Glomerular endothelial cell (primary cell): ENCODE measurements around the gene FADD. TPM values are rescaled to one million over a fixed set of nuclear protein-coding genes. Genes with fewer than 3 reads are reported as not detected.

Experiments used
- DNase-seq: peaks from one replicate; pipeline ENCODE4 v3.0.0-alpha.2; 2011; ENCODE audit warnings: low read depth, low spot score; ENCODE audit errors: extremely low read depth
- total RNA-seq: library from RNA; depleted of rRNA; stranded (reverse); fragments of >200 nt; gene quantifications from 2 replicates; pipeline ENCODE4 v1.2.3, GENCODE V29; 2015

Gene FADD, protein sequence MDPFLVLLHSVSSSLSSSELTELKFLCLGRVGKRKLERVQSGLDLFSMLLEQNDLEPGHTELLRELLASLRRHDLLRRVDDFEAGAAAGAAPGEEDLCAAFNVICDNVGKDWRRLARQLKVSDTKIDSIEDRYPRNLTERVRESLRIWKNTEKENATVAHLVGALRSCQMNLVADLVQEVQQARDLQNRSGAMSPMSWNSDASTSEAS
- 38.7 and 38.8 TPM in 2 replicates for total RNA-seq

DNA sequence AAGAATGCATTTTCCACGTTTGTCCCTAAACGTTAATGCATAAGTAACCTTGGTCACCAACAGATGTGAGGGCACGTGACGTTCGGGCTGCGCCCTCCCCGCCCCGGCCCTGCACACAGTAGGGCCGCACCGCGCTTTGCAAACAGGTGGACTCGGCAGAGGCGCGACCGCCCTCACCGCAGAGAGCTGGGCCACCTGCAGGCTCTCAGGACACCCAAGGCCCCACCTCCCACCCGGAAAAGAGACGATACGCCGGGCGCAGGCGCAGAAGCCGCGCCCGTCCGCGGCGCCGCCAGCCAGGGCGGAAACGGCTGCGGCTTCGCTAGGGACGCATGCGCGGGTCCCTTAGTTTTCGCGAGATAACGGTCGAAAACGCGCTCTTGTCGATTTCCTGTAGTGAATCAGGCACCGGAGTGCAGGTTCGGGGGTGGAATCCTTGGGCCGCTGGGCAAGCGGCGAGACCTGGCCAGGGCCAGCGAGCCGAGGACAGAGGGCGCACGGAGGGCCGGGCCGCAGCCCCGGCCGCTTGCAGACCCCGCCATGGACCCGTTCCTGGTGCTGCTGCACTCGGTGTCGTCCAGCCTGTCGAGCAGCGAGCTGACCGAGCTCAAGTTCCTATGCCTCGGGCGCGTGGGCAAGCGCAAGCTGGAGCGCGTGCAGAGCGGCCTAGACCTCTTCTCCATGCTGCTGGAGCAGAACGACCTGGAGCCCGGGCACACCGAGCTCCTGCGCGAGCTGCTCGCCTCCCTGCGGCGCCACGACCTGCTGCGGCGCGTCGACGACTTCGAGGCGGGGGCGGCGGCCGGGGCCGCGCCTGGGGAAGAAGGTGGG lies at the start of gene FADD:
Gene FADD, plus strand, starts transcription at position 377 of the 831 bp plus-strand sequence. Its CDS starts 164 bp downstream, at position 541.
- peak; percentile 78 for DNase-seq

DNA sequence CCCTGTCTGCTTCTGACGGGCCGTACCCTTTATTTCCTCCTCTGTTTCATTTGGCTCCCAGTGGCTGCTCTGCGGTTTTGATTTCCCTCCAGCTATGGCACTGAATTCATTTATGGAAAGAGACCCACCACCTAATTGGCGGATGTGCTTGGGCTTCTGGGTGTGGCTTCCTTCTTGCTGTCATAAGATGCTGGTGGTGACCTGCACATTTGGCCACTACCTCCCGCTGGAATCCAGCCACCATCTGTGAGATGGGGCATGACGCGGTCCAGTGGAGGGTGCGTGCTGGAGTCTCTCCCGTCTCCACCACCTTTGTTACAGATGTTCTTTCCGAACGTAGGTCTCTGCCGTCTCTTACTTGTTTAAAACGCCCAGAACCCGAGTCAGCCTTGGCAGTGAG lies 47.7 kb upstream of the FADD start:
- no peak for DNase-seq

DNA sequence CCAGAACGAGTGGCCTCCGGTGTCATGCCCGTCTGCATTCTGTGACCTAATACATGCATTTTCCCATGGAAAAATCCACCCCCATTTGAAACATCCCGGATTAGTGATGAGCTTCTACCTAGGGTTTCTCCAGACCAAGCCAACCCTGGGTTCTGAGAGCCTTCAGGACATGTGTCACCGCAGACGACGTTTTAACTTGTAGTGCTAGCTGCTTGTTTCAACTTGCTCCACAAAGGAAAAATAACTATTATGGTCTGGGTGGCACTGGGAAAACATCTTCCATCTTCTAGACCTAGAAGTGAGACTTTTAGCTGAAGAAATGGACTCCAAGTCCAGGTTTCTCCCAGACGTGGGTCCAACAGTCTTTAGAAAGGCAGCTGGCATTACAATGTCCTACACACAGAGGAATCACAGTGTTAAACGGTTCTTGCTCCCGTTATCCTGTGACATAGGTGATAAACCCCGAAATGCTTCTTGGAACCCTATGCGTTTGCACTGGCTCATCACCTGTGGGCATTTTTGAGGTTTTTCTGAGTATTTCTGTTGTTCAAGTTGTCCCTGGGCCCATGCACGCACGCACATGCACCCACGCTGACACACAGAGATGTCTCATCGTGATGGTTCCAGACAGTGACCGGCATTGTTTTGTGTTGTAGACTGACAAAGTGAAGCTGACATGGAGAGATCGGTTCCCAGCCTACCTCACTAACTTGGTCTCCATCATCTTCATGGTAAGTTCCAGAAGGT lies 46.6 kb upstream of the FADD start:
- no peak for DNase-seq

DNA sequence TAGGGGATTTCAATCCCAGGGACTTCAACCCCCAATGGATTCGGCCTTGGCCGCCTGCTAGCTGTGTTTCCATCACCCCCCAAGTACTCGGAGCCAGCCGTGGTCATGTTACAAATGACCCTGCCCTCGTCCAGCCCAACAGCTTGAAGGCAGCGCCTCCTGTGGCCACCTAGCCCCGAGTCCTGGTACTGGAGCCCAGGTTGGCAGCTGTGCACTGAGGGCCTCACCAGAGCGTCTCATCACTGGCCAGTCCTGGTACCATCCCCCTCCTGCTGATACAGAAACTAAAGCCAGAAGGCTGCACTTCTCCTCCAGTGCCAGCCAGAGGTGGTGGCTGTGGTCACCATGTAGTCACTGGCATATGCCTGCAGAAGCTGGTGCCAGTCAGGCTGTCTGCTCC lies 44.9 kb upstream of the FADD start:
- no peak for DNase-seq

DNA sequence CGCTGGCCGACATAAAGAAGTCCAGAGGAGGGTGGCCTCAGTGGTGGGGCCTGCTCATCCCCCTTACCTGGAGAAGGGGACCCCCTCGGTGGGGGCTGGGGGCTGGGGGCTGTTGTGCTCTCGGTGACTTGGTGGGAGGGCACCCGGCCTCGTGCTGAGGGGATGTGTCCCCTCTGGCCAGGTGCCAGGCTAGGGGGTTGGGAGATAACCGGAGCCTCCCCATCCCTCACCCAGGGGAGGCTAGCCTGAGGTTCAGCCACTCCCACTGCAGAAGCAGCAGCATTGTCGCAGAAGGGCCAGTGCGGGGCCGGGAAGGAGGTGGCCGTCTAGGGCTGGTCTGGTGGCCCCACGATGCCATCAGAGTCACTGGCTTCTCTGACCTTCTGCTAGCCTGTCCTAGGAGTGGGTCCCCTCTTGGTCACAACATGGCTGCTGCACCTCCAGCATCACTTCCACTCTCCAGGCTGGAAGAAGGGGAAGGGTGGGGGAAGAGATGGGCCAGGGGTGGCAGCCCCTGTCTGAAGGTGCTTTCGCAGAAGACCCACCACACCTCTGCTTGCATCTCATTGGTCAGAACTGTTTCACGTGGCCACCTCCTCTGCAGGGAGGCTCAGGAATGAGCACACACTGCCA lies 44.2 kb upstream of the FADD start:
- no peak for DNase-seq

DNA sequence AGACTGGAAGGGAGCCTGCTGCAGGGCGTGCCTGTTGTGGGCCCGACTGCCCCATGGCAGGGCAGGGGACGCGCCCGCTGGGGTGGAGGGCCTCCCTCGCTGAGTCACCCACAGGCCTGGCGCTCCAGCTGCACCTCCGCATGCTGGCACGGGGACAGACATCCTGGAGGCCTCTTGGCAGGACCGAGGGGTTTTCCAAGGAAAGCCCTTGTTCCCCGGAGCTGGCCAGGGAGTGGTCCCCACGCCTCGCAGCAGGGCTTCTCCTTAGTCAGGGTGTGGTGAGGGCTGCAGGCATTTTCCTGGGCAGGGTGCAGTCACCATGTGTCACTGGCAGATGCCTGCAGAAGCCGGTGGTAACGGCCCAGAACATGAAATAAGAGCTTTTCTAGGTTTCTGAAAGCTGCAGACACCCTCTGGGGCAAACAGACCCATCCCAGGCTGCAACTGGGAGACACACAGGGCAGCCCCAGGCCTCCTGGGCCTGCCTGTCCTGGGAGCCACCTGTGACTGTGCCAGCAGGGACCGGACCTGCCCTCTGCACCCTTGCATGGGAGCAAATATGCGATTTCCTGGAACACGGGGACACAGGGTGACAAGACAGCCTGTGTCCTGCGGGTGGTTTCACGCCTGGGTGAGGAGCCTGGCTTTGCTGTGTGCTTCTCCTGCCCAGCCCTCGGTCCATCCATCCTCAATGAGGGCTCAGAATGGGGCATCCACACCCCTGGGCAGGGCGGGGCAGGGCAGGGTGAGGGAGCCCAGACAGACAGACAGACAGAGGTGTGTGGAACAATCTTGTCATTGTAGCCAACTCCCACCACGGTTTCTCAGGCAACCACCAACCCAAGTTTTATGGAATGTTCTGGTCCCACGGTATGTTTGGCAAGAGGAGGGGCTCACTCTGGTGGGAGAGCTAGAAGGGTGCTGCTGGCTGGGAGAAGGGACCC lies 43.2 kb upstream of the FADD start:
- DNase-seq, result no peak

DNA sequence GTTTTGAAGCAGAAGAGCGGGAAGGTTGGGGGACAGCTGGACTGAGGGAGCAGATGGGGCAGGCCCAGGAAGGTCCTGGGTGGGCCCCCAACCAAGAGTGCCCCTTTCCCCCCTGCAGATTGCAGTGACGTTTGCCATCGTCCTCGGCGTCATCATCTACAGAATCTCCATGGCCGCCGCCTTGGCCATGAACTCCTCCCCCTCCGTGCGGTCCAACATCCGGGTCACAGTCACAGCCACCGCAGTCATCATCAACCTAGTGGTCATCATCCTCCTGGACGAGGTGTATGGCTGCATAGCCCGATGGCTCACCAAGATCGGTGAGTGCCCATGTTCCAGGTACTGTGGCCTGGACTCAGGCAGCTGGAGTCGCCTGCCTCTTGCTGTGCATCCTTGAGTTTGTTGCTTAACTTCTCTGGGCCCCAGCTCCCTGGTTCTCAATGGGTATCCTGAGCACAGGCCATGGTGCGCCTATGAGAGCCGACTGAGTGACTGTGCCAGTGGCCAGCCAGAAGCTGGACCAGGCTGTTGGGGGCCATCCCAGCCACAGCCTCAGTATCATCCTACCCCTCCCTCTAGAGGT lies 42.0 kb upstream of the FADD start:
- no peak for DNase-seq

DNA sequence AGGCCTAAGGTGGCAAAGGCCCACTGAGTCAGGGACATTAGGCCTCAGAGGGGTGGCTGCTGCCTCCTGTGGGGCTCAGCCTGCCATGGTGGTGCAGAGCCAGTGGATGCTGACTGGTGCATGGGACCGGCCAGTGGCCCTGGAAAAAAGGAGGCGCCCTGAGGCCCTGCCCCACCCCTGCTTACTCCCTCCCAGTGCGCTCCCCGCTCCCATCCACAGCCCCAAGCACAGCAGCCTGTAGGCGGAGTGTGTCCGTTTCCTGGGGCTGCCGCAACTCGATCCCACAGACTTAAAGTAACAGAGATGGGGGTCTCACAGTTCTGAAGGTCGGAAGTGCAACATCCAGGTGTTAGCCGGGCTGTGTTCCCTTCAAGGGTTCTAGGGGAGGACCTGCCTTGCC lies 38.4 kb upstream of the FADD start:
- DNase-seq, result no peak

DNA sequence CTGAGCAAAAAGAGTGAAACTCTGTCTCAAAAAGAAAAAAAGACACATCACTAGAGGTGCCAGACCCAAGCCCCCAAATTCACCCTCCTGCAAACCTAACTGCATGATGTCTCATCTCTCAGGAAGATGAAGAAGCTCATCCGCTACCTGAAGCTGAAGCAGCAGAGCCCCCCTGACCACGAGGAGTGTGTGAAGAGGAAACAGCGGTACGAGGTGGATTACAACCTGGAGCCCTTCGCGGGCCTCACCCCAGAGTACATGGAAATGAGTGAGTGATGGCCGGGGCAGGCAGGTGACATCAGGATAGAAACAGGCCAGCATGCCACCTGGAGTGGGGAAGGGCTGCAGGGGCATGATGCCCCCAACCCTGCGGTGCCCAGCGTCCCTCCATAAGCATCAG lies 36.0 kb upstream of the FADD start:
- DNase-seq, result no peak

DNA sequence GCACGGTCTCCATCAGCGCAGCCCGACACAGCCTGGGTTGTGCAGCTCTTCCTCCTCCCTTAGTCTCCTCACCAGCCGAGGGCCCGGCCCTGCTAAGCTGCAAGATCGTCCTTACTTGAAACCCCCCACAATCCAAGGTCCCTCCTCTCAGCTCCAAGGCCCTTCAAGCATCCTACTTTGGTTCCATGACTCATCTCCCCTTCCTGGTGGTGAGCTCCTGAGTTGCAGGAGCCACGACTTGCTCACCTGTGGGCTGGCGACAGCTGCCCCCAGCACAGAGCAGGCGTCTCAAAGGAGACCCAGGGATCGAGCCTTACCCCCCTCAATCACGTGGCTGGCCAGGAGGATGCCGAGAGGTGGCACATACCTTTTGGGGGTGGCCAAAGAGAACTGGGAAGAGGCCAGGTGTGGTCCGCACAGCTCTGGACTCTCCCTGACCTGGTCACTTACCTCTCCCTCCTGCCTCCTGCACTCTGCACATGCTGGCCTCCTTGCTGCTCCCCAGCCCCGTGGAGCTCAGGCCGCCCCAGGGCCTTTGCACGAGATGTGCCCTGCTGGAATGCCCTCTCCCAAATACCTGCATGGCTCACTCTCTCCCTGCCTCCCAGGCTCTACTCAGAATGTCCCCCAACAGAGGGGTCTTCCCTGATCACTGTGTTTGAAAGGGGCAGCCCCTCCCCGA lies 35.2 kb upstream of the FADD start:
- DNase-seq, result no peak

DNA sequence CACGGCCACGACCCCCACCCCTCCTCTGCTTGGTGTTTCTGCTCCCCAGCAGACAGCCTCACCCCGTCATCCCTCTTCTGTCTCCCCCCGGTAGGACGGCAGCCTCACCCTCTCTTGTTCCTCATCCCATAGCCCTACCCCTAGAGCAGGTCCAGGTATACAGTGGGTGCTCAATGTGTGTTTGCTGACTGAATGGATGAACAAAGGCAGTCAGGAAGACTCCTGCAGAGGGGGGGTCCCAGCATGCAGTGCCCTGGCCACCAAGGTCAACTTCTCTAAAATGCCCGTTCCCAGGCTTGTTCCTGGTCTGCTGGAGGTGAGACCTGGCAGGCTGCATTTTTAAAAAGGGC lies 34.7 kb upstream of the FADD start:
- no peak for DNase-seq

DNA sequence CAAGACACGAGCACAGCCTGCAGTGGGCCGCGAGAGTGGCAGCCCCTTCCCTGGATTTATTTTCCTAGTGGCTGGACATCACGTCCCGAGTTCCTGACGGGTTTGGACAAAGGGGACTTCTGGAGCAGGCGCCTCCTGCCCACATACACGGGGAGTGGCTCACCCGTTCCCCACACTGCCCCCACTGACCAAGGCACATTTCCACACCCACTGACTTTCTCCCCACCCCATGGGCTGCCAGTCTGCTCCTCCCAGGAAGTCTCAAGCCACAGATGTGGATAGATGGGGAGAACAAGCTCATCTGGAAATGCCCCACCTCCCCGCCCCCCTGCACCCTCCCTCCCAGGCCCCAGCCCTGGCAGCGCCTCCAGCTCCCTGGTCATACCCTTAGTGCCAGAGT lies 34.0 kb upstream of the FADD start:
- no peak for DNase-seq

DNA sequence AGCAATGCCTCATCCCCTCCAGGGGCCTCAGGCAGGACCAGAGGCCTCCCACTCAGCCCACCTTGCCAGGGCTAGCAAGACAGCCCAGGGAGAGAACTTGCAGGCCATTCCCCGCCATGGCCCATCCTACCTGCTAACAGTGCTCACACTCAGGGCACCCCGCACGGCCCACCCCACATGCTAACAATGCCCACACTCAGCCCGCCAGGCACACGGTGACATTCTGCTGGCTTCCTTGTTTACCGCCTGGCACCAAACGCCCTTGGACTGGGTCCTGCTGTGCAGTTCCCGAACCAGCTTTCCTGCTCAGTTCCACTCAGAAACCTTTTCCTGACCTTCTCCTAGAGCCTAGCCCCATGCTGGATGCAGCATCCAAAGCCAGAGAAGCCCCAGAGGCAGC lies 33.5 kb upstream of the FADD start:
- DNase-seq, result no peak

DNA sequence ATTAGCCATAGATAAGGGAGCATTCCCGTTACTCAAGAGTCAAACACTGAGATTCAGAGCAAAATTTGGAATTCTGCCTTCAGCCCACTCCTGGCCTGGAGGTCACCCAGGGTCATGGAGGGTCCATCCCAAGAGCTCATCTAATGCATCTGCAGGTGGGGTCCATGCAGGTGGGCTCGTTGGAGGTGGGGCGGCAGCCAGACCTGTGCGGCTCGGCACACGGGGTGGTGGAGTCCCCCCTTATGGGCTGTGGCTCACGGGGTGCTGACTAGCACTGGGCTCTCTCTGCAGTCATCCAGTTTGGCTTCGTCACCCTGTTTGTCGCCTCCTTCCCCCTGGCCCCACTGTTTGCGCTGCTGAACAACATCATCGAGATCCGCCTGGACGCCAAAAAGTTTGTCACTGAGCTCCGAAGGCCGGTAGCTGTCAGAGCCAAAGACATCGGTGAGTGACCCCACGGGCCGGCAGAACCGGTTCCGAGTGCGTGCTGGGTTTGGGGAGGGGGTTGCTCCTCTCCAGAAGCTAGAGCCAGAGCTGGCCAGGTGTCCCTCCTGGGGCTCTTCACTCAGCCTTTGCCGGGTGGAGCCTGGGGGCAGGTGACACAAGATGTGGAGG lies 32.4 kb upstream of the FADD start:
- no peak for DNase-seq

DNA sequence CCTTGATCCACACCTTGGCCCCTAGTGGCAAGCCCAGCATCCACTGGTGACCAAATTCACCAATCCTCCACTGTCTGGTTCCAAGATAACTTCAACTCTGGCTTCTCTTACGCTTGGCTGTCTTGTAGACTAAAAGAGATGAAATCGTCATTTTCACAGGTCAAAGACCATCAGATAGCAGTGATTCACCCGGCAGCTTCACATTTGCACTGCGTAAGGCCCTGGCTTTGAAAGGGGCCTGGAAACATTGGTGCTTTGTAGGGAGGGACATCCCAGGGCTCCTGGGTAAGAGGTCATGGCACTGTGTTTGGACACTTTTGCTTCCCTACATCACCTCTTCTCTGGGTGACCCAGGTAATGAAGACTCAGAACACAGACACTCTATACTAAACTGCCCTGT lies 30.1 kb upstream of the FADD start:
- no peak for DNase-seq

DNA sequence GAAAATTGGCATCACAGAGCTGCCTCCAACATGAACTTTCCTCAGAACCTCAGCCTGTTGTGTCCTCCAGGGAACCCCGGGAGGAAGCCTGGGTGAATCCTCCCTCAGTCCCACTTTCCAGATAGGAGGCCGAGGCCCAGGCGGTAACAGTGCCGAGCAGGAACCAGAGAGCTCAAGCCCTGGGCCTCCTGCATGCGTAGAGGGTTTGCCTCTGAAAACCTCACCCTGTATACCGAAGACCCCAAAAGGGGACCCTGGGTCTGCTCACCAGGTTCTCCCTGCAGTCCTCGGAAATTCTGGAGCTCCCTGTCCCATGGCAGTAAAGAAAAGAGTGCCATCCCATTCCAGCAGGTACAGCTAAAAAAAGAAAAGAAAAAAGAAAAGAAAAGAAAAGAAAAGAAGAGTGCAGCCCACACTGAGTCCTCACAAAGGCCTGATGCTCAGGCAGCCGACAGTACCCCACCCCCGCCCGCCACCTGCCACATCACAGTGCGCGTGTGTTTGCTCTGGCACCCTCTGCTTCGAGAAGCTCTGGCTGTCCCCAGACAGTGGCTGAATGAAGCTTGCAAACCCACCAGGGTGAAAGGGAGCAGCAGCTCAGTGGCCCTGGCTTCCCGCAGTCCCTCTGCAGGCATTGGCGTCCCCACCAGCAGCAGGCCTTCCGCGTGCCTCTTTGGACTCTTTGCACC lies 28.4 kb upstream of the FADD start:
- no peak for DNase-seq

DNA sequence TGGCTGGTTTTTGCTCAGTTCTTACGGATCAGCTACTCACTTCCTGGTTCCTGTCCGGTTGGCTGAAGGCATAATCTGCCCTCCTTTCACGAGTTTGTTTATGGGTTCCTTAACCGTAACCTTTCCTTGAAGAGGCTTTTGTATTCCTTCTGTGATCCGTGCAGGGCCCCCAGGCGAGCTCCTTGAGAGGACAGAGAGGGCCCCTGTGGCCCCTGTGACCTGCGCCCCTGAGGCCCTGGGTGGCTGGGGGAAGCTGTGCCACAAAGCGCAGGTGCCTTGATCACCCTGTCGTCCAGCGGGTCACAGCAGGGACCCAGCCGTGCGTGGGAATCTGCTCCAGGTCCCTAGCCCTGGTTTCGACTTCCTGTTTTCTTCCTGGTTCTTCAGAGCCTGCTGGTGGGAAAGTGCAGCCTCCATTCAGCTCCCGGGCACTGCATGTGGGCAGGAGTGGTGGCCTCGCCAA lies 27.8 kb upstream of the FADD start:
- no peak for DNase-seq
